ENCODE results near the gene CDH4.

CDH4 gene

DNA sequence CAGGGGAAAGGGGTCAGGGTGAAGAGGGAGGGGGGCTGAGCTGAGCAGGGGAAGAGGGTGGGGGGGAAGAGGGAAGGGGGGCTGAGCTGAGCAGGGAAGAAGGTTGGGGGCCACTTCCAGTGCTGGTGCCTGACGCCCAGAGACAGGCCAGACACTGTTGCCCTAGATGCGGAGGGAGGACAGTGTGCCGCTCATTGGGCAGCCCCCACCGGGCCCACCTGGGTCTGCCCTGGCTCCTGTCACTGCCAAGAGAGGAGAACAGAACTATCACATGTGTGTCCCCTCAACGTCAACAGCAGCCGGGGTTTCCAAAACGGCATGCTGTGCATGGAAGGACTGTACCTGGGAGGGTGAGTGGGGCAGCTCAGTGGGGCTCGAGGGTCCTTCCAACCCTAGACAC lies 342.1 kb downstream of the CDH4 start:
- DNase-seq (ENCODE audit: low read depth in 1 of 2, low spot score in 1 of 2) = no peak

DNA sequence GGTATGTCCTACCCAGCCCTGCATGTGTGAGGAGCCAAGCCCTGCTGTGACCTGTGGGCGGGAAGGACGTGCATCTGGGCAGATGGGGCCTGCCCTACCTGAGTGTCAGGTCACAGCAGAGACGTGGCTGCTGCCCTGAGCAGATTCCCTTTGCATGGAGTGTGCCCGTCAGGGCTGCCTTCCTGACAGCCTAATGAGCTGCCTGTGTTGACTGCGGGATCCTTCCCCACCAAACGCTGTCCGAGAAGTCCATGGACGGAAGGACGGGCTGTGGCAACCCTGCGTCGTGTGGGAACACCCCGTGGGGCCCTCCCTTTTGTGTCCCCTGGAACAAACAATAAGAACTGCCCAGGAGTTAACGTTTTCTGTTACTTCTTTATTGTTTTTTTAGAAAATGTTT lies 343.2 kb downstream of the CDH4 start:
- DNase-seq (ENCODE audit: low read depth in 1 of 2, low spot score in 1 of 2) = no peak

DNA sequence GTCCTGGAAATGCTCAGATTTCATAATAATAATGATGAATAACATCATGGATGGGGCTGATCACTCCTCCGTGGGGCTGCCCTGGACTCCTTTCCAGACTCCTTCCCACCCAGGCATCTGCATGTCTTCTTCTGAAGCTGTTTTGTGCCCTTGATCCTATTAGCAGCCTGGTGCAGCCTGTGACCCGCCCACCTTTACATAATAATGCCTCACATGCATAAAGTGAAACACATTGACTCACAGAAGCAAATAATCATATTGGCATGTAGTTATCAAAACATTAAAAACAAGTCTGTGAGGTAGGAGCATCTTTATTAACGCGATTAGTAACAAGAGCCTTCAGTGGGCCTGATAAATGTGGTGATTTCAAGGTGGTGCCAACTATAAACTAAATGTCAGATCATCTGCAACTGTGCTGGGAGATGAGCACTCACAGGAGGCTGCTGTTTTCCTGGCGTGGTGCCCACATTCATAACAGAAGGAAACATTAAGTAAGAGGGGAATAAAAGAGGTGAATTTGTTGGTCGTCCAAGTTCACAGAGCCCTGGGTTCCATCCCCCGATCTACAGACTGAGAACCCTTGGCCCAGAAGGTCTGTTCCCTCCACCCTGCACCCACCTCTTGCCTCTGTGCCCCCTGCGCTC lies 344.7 kb downstream of the CDH4 start:
- no peak for DNase-seq (ENCODE audit: low read depth in 1 of 2, low spot score in 1 of 2)

DNA sequence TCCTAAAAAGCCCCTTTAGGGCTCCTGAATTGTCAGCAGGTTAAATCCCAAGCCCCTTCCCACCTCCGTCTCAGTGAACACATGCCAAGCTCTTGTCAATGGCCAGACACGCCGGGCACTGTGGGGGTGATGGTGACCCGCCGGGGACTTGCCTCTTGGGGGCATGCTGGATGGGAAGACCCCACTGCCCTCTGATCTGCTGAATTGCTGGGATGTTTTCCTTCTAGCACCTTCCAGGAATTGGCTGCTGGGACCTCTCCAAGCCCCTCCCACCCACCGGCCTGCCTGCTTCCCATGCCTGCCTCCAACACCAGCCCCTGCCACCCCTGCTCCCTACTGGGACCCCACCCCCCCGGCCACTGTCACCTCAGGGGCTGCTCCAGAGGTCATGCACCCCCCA lies 345.9 kb downstream of the CDH4 start:
- DNase-seq (ENCODE audit: low read depth in 1 of 2, low spot score in 1 of 2) = no peak

DNA sequence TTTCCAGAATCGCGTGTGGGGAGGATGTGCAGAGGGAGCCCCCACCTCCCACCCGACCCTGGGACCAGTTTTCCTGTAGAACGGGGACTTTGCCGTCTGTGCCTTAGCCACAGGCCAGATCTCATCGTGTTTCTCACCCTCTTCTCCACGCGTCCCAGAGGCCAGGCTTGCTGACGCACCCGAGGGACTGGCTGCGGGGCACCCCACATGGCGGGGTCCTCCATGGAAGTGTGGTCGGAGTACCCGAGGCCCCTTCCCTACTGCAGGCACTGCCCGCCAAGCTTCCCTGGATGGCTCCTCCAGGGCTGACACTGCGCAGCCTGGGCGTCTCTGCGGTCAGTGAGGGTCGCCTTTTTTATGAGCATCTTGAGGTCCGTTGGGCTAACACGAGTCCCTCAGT lies 346.5 kb downstream of the CDH4 start:
- no peak for DNase-seq (ENCODE audit: low read depth in 1 of 2, low spot score in 1 of 2)

DNA sequence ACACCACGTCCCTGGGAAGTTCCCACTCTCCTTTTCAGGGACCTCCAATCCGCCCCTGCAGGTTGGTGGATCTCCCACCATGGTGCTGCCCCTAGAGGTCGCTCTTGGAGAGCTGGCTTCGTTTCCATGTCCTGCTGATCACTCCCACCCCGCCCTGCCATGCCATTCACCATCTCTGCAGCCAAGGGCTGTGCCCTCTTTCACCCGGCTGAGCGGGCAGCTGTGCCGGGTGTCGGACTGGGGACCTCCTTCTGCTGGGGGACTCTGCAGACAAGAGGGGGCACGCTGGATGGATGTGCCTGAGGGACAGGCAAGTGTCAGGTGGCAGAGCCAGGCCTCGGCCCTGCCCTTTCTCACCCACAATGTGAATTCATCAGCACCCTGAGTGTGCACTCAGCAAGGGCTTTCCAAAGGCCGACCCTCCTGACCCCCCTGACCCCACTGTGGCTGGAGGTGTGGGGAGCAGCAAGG lies 347.0 kb downstream of the CDH4 start:
- no peak for DNase-seq (ENCODE audit: low read depth in 1 of 2, low spot score in 1 of 2)

DNA sequence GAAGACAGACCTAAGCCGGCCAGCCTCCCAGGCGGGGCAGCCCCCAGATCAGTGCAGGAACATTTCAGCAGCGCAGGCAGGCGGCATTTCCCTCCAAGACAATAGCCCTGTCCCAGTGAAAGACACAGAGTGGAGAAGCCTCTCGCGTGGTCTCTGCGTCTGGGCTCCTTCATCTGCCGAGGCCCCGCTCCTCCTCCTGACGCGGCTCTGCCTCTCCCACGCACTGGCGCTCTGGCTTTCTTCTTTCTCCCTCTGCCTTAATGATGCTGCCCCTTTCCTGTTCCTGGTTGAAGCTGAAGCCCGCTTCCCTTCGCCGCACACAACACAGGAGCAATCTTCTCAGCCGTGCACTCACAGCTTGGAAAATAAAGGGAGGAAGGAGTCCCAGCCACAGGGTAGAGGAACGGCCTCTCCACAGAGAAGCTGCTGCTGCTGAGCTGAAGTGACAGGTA lies 347.5 kb downstream of the CDH4 start:
- DNase-seq (ENCODE audit: low read depth in 1 of 2, low spot score in 1 of 2) = no peak

DNA sequence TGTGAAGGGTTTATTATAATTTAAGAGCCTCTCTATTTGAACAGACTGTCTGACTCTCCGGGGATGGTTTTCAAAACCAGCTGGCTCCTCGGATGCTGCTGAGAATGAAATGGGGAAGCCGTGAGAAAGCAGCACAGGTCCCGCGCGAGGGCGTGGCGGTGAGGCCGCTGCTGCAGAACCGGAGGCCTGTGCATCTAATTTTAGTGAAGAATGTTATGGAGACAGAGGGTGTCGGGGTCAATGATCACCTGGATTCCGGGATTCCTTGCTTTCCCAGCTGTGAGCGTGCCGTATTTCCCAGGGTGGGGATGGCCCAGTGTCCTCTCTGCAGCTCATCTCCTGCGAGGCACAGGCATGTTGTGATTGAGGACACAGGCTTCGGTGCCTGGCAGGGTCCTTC lies 348.0 kb downstream of the CDH4 start:
- DNase-seq (ENCODE audit: low read depth in 1 of 2, low spot score in 1 of 2) = no peak

DNA sequence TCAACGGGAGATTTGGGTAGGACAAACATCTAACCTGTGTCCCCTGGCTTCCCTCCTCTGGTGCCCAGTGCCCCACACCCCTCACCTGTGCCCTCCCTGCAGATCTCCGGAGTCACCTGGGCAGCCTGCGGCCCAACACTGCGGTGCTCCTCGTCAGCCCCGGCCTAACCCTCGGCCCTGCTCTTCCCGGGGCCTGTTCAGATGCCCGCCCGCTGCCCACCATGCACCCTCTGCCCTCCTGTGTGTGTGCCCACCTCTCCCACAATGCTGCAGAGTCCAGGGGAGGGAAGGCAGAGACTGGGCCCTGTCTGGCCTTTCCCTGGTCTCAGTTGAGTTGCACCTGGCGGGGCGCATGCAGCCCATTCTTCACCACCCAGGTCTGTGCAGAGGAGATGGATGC lies 349.3 kb downstream of the CDH4 start:
- no peak for DNase-seq (ENCODE audit: low read depth in 1 of 2, low spot score in 1 of 2)

DNA sequence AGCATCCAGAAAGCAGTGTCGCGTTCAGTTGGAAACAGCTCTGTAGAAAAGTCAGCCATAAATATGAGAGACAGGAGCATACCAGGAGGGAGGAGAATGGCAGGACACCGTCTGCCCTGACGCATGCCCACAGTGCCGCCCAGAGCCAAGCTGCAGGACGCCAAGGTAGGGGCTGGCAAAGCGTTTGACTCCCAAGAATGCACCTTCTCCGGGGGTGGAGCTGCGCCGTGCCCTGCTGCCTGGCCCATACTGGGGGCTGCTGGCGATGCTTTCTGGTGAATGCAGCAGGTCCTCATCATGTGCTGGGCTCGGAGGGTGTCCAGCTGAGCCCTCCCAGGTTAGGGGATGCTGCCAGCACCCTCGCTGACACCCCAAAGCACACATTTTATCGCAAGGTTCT lies 349.8 kb downstream of the CDH4 start:
- DNase-seq (ENCODE audit: low read depth in 1 of 2, low spot score in 1 of 2) = no peak

DNA sequence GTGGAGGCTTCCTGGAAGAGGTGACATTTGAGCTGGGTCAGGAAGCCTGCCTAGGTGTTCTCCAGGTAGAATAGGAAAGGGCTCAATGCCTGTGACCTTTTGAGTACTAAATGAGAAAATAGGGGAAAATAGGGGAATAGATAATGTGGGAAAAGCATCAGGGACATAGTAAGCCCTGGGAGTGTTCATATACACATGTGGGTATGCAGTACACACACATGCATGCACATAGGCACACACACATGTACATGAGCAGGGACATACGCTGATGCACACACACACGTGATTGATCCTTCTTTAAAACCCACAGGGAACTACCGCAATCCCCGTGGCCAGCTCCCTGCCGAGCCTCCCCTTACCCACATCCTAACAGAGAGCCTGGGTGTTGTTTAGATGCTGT lies 351.7 kb downstream of the CDH4 start:
- DNase-seq (ENCODE audit: low read depth in 1 of 2, low spot score in 1 of 2) = no peak

DNA sequence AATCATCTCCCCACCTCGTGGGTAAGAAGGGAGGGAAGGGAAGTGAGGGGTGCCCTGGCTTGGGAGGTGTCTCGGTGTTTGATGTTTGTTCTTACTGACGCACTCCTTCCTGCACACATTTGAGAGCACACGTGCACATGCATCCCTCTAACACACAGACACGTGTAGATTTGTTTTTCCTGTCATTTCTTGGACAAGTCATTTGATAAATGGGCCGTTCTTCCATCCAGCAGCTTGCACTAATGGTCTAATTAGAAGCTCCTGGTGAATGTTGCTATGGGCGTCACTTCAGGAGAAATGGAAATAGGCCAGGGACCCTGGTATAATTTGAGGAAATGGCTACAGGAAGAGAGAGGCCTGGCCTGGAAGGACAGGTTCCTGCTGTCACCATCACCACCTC lies 352.5 kb downstream of the CDH4 start:
- no peak for DNase-seq (ENCODE audit: low read depth in 1 of 2, low spot score in 1 of 2)

DNA sequence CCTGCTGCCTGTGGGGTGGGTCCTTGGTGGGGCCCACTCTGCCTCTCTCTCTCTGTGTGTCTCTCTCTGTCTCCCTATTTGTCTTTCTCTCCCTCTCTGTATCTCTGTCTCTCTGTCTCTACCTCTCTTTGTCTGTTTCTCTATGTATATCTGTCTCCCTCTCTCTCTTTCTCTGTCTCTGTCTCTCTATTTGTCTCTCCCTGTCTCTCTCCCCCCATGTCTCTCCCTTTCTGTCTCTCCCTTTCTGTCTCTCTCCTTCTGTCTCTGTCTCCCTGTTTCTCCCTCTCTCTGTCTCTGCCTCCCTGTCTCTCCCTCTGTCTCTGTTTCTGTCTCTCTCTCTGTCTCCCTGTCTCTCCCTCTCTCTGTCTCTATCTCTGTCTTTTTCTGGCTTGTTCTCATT lies 353.2 kb downstream of the CDH4 start:
- no peak for DNase-seq (ENCODE audit: low read depth in 1 of 2, low spot score in 1 of 2)

DNA sequence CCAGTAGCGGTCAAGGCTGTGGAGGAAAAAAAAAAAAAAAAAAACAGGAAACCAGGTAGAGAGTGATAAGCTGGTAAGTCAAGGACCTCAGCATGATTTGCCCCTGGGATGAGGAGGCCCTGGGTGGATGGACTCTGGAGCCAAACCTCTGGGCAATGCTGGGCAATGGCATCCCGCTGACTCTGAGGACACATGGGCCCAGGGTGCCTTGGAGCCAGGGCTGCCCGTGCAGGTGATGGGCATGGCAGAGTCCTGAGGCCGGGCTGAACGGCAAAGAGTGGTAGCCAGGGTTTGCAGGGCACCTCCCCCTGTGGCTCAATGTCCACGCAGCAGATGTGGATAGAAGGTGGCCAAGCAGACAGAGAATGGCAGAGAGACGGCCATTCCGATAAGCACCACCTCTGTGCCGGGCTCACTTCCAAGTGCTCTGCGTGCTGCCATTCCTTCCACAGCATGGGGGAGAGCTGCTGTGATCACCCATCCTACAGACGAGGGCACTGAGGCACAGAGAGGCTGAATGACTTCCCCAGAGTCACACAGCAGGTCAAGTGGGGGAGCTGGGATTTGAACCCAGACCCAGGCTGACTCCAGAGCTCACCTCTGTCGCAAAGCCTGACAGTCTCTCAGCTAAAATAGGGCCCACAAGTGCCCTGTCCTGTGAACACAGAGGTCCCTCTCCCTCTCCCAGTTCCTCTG lies 353.9 kb downstream of the CDH4 start:
- DNase-seq (ENCODE audit: low read depth in 1 of 2, low spot score in 1 of 2) = no peak

DNA sequence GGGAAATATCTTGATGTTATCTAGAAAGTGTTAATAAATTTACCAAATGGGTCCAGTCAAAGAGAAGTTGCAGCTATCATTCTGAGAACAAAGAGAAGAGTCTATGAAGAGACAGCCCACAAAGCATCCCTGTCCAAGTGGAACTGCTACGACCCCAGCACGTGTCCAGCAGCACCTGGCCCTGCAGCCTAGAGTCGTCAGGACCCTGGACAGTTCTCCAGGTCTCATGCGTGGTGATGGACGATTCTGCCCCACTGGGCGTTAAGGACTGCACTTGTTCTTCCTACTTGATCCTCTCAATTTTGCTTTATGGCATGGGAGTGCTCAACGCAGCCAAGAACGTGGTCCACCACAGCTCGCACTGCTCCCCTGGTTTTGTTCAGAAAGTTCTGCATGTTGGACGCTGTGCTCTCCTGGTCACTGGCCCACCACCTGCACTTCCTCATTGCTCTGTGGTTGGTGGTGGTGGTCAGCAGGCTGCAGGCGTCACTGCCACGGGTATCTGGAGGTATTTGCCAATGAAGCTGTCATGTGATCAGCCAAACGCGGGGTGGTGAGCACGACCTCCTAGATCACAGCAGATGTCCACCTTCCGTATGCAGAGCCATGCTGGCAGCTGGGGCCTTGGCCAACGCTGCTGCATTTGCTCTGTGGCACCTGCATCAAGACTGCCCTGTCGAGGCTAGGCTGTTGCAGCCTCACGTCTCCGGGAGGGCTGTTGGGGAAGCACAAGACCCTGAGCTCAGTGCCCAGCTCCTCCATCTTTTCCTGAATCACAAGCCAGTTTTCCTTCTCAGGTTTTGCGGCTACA lies 356.4 kb downstream of the CDH4 start:
- no peak for DNase-seq (ENCODE audit: low read depth in 1 of 2, low spot score in 1 of 2)

DNA sequence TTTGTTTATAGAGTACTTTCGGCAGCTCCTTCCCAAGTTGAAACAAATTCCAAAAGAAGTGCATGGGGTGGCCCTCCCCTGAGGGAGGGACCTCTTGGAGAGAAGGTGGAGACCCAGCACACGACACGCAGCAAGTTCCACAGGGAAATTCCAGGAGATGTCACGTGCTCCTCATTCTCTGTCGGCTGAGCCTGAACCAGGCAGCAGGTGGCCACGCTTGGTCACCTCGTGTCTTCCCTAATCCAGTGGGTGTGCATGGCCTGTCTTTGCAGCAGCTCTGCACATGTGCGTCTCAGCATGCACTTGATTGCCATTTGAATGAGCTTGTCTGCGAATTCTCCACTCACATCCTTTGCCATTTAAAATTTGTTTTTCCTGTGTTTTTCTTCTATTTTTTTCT lies 357.4 kb downstream of the CDH4 start:
- DNase-seq (ENCODE audit: low read depth in 1 of 2, low spot score in 1 of 2) = no peak

DNA sequence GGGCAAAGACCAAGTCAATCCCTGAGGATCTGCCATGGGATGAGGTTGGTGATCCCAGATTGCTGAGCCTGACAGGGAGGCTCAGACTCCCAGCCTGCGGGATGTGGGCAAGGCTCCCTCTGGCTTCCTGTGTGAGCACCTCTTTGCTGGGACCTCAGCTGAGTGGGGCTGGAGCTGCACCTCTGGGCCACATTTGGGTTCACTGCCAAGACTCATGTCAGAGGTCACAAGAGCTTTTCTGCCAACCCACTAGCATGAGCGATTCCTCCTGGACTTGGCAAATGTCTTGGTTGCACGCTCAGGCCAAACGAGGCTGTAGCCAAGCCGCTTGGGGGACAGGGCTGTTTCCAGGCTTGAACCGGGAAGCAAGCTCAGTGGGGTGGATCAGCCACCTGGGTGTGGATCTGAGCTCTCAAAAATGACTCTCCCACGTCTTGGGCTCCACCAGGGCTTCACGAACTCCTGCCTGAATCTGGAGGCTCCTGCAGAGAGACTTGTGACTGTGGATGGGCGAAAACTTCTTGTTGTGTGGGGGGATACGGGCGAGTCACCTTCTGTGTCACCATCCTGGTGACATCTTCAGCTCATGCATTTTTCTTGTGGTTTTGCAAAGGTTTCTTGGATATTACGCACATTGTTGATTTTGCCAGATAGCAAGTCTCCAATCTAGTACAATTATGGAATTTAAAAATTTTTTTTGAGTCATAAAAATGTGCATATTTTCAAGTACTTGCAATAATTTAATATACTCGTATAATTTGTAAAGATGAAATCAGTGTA lies 359.5 kb downstream of the CDH4 start:
- no peak for DNase-seq (ENCODE audit: low read depth in 1 of 2, low spot score in 1 of 2)

DNA sequence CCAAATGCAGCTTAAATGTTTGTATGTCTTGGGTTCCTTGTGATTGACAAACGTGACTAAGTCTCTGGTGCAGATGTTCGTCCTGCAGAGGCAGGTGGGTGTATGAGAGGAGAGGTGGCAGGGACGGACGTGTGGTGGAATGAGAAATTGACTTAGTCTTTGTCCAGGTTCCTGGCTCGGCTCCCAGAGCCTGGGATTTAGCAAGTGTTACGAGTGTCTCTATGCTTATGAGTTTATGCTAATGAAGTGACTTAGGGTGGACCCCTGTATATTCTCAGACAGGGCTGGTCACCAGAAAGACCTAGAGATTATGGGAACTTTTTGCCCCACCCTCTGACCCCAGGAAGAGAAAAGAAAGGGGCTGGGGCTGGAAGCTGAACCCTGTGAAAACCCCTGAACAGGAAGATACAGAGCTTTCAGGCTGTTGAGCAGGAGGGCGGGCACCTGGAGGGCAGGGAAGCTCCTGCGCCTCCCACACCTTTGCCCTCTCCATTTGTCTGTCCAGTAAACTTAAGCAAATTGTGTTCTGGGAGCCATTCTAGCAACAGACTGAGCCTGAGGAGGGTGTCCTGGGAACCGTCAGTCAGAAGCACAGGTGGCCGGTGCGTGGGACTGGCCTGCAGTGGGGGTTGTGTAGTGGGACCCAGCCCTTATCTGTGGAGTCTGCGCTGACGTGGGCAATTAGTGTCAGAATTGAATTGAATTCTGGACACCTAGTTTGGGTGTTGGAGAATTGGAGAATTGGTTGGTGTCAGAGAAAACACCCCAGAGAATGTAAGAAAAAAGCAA lies 362.1 kb downstream of the CDH4 start:
- DNase-seq (ENCODE audit: low read depth in 1 of 2, low spot score in 1 of 2) = no peak

DNA sequence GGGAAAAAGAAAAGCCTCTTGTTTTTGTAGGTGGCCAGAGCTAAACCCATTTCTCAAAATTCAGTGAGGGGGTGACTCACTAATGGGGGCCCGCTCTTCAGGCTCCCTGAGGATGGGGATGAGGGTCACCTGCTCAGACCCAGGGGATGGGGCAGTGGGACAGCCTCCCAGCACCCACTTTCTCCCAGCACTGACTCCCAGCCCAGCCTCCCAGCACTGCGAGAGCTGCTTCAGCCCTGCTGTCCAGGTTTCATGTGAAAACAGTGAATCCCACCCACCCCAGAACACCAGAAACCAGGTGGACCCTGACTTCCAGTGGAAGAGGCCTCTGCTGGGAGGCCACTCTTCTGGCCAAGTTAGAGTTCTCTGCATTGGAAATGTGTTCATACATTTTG lies 362.6 kb downstream of the CDH4 start:
- DNase-seq (ENCODE audit: low read depth in 1 of 2, low spot score in 1 of 2) = no peak

DNA sequence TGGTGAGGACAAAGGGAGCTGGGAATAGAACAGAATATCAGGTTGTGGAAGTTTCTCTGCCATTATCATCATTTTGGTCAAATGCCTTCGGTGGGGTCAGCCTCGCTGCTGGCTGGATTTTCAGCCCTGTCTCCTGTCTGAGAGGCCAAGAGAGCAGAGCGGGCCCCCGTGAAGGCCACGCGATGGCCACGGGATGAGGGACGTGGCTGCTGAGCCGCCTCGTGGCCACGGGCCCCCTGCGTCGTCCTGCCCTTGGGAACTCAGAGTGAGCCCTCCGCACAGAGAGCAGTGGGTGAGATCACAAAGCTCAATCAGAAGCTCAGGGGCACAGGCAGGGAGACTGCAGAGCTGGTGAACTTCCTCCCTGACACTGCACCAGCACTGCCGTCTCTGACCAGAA lies 363.7 kb downstream of the CDH4 start:
- DNase-seq (ENCODE audit: low read depth in 1 of 2, low spot score in 1 of 2) = no peak

DNA sequence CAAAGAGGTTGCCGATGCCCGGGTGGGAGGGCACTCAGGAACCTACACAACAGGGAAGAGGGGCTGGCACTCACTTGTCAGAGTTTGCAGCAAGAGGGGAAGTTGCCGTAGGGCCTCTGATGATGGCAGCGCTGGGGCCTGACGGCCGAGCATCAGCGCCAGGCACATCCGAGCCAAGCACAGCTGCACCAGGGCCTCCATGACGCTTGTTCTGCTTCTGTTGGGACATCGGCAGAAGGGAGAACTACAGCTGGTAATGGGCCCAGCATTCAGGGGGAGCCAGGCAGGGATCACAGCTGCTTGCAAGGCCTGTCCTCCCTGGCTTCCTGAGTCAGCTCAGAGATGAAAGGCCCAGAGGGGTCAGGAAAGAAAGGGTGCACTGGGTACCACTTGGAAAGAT lies 367.7 kb downstream of the CDH4 start:
- no peak for DNase-seq (ENCODE audit: low read depth in 1 of 2, low spot score in 1 of 2)

Data from stimulated activated CD4-positive, alpha-beta T cell treated with anti-CD3 and anti-CD28 coated beads, Interleukin-15, amount 100 ng/mL, for 1 hour (primary cell).